ENCODE results near the gene SDK1. TPM values are rescaled to one million over a fixed set of nuclear protein-coding genes. Genes with fewer than 3 reads are reported as not detected.

The SDK1 gene
- total RNA-seq (2014; rRNA removed; shearing (Covaris generic)): 5.1 and 7.4 TPM in 2 replicates

GRCh38 chr7:3300651-3301448 lies at the start of gene SDK1:
Gene SDK1 (plus strand): TSS chr7:3301252. CDS start chr7:3301587, 335 bp downstream.
- peak; percentile 85 for DNase-seq (ENCODE audit: low spot score)

- no peak for DNase-seq (ENCODE audit: low spot score)
Observed at GRCh38 chr7:3254718-3255117, 46.3 kb upstream of the SDK1 start.

- no peak for DNase-seq (ENCODE audit: low spot score)
Observed at GRCh38 chr7:3259711-3260400, 41.2 kb upstream of the SDK1 start.

GRCh38 chr7:3260401-3260715 lies 40.7 kb upstream of the SDK1 start:
- peak; percentile 74 for DNase-seq (ENCODE audit: low spot score)

GRCh38 chr7:3264693-3265339 lies 36.2 kb upstream of the SDK1 start:
- DNase-seq (ENCODE audit: low spot score): no peak

GRCh38 chr7:3265388-3265787 lies 35.7 kb upstream of the SDK1 start:
- DNase-seq (ENCODE audit: low spot score): no peak

GRCh38 chr7:3266240-3266639 lies 34.8 kb upstream of the SDK1 start:
- no peak for DNase-seq (ENCODE audit: low spot score)

GRCh38 chr7:3267966-3268690 lies 32.9 kb upstream of the SDK1 start:
- DNase-seq (ENCODE audit: low spot score): peak; percentile 92

- no peak for DNase-seq (ENCODE audit: low spot score)
Observed at GRCh38 chr7:3270362-3270761, 30.7 kb upstream of the SDK1 start.

GRCh38 chr7:3271298-3271697 lies 29.8 kb upstream of the SDK1 start:
- DNase-seq (ENCODE audit: low spot score): no peak

- DNase-seq (ENCODE audit: low spot score): peak; percentile 96
Observed at GRCh38 chr7:3272691-3273141, 28.3 kb upstream of the SDK1 start.

GRCh38 chr7:3274131-3274530 lies 26.9 kb upstream of the SDK1 start:
- no peak for DNase-seq (ENCODE audit: low spot score)

- no peak for DNase-seq (ENCODE audit: low spot score)
Observed at GRCh38 chr7:3277604-3278572, 23.2 kb upstream of the SDK1 start.

GRCh38 chr7:3279147-3279818 lies 21.8 kb upstream of the SDK1 start:
- DNase-seq (ENCODE audit: low spot score): no peak

GRCh38 chr7:3280445-3280844 lies 20.6 kb upstream of the SDK1 start:
- DNase-seq (ENCODE audit: low spot score): no peak

GRCh38 chr7:3280946-3281656 lies 20.0 kb upstream of the SDK1 start:
- DNase-seq (ENCODE audit: low spot score): no peak

GRCh38 chr7:3282457-3282856 lies 18.6 kb upstream of the SDK1 start:
- no peak for DNase-seq (ENCODE audit: low spot score)

- DNase-seq (ENCODE audit: low spot score): no peak
Observed at GRCh38 chr7:3283130-3283704, 17.8 kb upstream of the SDK1 start.

GRCh38 chr7:3285652-3286051 lies 15.4 kb upstream of the SDK1 start:
- no peak for DNase-seq (ENCODE audit: low spot score)

Measured in H4 (cell line).